A172 (cell line): Measurements from ENCODE around the gene TMPRSS11B. TPM values are rescaled to one million over a fixed set of nuclear protein-coding genes. Genes with fewer than 3 reads are reported as not detected.
"Not testable (repeated sequence)": the region's sequence is repeated elsewhere in the genome, so short reads cannot be mapped to it uniquely, and the experiment has no call there.

Experiments
- DNase-seq: peaks from one replicate; pipeline ENCODE4 v3.0.0-alpha.2; 2015; ENCODE audit warnings: low spot score
- total RNA-seq: library from RNA; depleted of rRNA; stranded (reverse); fragments of >200 nt; shearing (Covaris generic); gene quantifications from 2 replicates; pipeline ENCODE4 v1.2.3, GENCODE V29; 2014; rRNA removed

The TMPRSS11B gene
- total RNA-seq, 1 experiment from 2014 or later: not detected

DNA sequence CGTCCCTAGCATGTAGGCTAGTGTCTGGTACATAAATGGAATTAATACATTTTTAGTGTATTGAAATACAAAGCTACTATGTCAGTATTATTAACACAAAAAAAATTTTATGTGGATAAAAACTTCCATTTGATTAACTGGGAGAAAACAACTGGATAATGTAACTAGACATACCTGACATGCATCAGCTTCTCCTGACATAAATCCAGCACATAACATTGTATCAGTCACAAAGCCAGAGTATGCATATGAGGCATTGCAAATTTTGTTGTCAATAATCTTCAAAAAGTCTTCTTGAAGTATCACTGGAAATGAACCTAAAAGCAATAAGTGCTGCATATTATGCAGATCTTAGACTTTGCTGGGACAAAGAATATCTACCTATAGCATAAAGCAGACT lies 16.9 kb downstream of the TMPRSS11B start:
- no peak for DNase-seq

DNA sequence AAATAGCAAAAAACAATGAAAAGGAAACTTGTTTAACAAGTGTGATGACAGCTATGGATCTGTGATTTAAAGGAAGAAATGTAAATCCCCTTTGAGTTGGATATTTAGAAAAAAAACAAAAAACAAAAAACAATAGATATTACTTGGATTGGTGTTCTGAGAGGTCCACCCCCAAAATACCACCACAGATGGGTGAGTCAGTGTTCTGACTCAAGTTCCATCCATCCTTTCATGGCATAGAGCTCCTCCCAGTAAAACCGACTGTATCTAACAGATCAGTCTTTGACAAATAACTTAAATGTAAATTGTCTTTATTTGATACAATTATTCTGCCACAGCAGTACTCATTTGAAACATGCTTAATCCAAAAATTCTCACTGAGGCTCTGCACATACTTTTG lies 27.4 kb downstream of the TMPRSS11B start:
- DNase-seq: peak; percentile 24

DNA sequence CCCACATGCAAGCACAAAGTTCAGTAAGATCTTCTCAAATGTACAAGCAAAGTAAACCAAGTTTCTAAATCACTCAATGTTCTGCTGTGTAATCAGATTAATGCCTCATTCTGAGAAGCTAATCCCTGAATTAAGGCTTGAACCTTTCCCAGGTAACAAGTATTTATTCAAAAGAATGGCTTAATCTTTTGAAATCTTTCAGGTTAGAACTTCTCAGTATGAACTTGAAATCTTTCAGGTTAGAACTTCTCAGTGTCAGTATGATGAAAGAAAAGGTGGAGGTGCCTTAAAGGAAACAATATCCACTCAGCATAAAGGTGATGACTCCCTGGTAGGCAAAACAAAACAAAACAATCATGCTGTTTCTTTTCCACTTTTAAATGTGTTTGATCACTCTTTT lies 29.0 kb downstream of the TMPRSS11B start:
- DNase-seq: no peak

DNA sequence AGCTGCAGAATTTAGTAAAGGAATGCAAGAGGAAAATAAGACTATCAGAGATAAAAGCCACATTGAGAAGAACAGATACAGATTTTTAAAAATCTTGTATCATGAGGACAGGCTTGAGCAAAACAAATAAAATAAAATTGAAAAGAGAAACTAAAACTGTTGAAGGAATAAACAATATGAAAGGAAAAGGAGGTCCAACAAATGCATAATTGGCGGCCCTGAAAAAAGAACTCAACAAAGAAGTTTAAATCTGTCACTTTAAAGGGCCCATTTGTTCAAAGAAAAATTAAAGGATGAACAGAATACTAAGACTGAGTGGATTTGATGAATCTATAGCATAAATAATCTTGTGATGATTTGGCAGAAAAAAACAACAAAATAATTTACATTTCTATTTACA lies 36.5 kb downstream of the TMPRSS11B start:
- no peak for DNase-seq

DNA sequence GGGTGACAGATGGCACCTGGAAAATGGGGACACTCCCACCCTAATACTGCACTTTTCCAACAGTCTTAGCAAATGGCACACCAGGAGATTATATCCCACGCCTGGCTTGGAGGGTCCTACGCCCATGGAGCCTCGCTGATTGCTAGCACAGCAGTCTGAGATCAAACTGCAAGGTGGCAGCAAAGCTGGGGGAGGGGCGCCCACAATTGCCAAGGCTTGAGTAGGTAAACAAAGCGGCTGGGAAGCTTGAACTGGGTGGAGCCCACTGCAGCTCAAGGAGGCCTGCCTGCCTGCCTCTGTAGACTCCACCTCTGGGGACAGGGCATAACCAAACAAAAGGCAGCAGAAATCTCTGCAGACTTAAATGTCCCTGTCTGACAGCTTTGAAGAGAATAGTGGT lies 51.2 kb downstream of the TMPRSS11B start:
- not testable (repeated sequence) for DNase-seq

DNA sequence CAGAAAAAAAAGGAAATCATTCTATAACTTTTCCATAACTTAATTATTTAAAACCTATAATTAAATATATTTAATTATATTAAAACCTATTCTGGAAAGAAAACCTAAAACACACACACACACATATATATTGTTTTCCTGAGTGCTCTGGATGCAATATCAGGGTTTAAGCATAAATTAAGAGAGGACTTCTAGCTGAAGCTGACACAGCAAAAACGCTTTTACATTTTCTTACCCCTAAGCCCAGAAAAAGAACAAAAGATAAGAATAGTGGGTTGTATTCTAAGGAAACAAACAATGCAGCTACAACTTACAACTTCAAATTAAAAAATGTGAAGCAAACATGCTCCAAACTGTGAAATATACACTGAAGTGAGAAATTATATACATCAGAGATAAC lies 52.3 kb downstream of the TMPRSS11B start:
- DNase-seq: no peak

DNA sequence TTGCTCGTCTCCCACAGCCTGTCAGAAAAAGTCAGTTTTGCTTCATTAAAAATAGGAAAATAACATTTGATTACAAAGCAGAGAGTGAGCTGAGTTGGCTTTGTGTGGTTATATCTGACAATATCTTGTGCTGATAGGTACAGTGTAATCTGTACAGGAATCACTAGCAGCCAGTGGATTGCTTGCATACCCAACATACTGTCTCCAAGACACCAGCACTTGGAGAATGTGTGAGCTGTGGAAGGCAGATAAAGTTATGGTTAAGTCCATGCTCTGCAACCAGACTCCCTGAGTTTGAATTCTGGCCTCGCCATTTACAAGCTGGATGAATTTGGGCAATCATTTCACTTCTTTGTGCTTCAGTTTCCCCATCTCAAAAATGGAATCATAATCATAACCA lies 58.3 kb downstream of the TMPRSS11B start:
- no peak for DNase-seq

DNA sequence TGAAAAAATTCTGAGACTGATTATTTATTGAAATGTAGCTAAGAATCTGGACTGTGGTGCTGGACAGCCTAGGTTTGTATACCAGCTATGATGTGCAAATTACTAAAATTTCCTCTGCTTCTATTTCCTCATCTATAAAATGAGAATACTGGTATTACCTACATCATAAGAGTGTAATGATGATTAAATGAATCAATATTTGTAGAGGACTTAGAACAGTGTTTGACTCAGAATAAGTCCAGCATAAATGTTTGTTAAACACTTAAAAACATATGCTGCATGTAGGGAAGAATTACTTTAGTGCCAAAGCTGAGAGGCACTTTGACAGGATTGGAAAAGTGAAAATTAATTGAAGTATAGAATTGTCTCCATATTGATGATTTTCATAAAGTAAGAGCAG lies 60.6 kb downstream of the TMPRSS11B start:
- DNase-seq: no peak

DNA sequence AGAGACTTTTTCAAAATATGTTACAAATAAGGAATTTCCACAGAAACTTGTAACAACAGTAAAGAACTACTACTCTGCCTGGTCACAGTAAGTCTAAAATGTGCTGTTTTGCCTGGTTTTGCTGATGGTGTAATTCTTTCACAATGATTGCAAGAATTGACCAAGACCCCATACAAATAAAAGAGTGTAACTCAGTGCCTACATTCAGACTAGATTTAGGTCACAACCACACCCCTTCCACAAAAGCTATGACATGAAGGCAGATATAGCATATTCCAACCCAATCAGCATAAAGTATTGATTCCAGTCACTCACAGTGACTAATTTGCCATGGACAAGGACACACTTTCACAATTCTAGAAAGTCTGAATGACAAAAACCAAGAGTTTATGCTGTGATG lies 62.1 kb downstream of the TMPRSS11B start:
- DNase-seq: no peak

DNA sequence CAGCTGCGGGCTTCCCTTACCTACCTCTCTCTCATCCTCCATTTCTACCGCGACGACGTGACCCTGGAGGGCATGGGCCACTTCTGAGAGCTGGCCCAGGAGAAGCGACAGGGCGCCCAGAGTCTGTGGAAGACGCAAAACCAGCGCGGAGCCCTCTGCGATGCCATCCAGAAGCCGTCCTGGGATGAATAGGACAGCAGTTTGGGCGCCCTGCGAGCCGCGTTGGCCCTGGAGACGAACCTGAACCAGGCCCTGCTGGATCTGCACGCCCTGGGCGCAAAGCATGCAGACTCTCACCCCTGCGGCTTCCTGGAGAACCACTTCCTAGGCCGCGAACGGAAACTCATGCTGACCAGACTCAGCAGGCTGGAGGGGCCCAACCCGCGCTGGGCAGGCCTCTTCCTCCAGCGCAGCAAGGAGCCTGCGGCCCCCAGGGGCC lies 63.1 kb downstream of the TMPRSS11B start:
- no peak for DNase-seq

DNA sequence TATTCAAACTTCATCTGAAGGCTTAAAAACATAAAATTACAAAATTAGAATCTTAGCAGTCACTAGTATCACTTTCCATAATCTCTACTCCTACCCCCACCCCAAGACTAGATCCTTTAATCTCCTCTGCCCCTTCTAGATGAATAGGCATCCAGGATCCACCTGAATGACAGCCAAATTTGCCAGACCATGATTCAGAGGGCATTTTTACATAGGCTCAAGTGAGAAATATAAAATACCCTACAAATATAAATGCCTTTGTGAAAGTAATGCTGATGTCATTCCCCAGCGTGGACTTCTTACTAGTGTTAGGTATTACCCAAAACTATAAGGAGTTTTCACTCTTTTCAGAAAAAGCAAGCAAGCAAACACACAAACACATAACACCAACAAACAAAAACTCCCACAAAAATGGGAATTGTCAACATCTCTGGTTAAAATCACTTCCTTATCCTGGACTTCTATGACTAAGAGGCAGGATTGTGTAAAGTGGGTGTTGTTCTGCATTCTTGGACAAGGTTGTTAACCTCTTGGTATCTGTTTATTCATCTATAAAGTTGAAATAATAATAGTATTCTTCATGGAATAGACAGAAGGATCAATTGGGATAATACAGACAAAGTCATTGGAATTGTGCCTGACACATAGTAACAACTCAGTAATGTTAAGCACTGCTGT lies 64.5 kb downstream of the TMPRSS11B start:
- DNase-seq: no peak

DNA sequence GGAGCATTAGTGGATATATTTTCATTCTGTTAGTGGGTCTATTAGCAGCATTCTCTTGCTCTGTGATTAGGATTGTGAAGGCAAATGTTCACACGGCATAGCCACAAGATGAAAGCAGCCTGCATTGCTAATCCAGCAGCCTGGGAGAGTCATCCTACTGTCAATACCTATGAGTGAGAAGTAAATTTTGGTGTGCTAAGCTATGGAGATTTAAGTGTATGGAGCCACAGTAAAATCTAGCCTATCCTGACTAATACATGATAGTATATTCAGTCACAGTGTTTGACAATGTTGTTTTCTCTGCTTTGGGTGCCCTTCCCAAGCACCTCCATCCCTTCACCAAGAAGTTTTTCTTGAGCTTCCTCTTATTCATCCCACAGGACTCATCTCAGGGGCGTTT lies 68.6 kb downstream of the TMPRSS11B start:
- no peak for DNase-seq

Other genes starting within 250 kb of the TMPRSS11B start
- not detected in 2 replicates for gene TMPRSS11F, start 115.8 kb downstream of the TMPRSS11B start, total RNA-seq
- gene YTHDC1, start 104.4 kb upstream of the TMPRSS11B start, total RNA-seq: 41.2 and 70.9 TPM in 2 replicates
- gene TMPRSS11E, start 201.8 kb upstream of the TMPRSS11B start, total RNA-seq: not detected in 2 replicates